ENCODE results near the gene SMAD3. TPM values are rescaled to one million over a fixed set of nuclear protein-coding genes. Genes with fewer than 3 reads are reported as not detected.

SMAD3 gene
- total and polyA plus RNA-seq, 10 of the 15 experiments (the other 5 are each of a cell fraction or from before 2014, with no cell fraction given), result 5.6 to 43.2 (median 16.0) TPM

DNA sequence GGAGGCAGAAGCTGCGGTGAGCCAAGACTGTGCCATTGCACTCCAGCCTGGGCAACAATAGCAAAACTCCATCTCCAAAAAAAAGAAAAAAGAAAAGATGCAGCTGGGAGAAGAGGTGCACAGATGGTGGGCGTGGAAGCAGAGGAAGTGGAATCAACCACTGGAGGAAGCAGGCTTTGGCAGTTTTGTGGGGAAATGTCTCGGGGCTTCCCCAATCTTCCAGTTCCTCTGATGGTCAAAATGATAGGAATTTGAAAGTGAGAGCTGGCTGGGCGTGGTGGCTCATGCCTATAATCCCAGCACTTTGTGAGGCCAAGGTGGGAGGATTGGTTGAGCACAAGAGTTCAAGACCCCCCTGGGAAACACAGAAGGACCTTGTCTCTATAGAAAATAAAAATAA is 48.1 kb upstream of the SMAD3 start (continued):
- TF ChIP-seq SPI1 (IDR thresholded peaks at IDR 0.05; ENCODE audit: borderline replicate concordance, insufficient read depth, low read depth, low read length) (peak; percentile 33; the same call in 1 of the 2 replicates), FOXM1 (IDR thresholded peaks at IDR 0.05; ENCODE audit: low read depth, low read length) (no peak), ASH2L (IDR thresholded peaks at IDR 0.05; ENCODE audit: borderline replicate concordance, low read depth) (no peak), SUZ12 (IDR thresholded peaks at IDR 0.05; ENCODE audit: unreplicated experiment) (no peak)

DNA sequence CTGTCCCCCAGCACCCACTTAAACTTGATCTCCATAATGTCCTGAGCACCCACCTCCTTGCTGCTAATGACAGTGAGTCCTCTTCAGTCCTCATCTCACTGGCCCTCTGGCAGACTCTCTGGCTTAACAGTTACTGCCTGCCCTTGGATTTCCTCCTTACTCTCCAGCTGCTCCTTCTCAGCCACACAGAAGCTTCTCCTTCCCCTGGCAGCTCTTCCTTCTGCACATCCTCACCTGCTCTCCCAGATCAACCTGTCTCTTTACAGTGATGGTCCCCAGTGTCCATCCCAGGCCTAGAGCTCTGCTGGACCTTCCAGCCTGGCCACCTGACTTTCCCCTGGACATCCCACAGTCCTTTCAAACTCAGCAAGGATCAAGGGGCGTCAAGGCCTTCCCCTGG is 47.4 kb upstream of the SMAD3 start:
- BruUV-seq (replicated peaks), result no TSS peak
- H3K9me3 ChIP-seq (replicated peaks; ENCODE audit: control insufficient read depth, insufficient read depth, low read length), result no peaks in the 10 kb centered on the region
- DNase-seq (ENCODE audit: low read depth, low spot score) (no peak), ATAC-seq (no peak), FAIRE-seq (no peak)
- no peaks in the 10 kb centered on the region for H3K27me3 ChIP-seq (replicated peaks in 1 of 2; ENCODE audit: control insufficient read depth in 2 of 2, insufficient read depth in 2 of 2, low read length in 1 of 2)
- intact Hi-C loops (cut with micrococcal nuclease; ENCODE audit: unreplicated experiment) (no loop called here), in situ Hi-C loops (cut with MboI) (no loop called here)
- no peaks in the 10 kb centered on the region for H4K20me1 ChIP-seq (ENCODE audit: control insufficient read depth, insufficient read depth)
- no peaks in the 10 kb centered on the region for H3K36me3 ChIP-seq (ENCODE audit: control insufficient read depth in 2 of 2, insufficient read depth in 2 of 2, low read length in 1 of 2)
- SMC1A ChIA-PET (ENCODE audit: uncharacterized antibody, unreplicated experiment), result interaction anchor here (1.2 to 2.3 kb wide), 2 partner anchors 8 to 63 kb away, joined by 3 to 7 read pairs; no protein-coding TSS in a partner anchor
- 0% methylated on average over 1 of the region's 1 CpG for WGBS (ENCODE audit: insufficient coverage, insufficient replicate concordance, low lambda C conversion rate, missing lambda C conversion rate)
- CTCF ChIA-PET, result interaction anchor here (1.4 kb wide), 1 partner anchor 25 kb away, joined by 4 read pairs; no protein-coding TSS in a partner anchor
- POLR2A ChIA-PET, result no interaction called here
- no peak overlapping the region for H3K4me3 ChIP-seq
- no peak overlapping the region for H3K27ac ChIP-seq (ENCODE audit: control insufficient read depth, insufficient read depth)
- H3K79me2 ChIP-seq (ENCODE audit: control insufficient read depth, insufficient read depth, low read length), result no peaks in the 10 kb centered on the region
- no peak overlapping the region for H3K4me2 ChIP-seq (ENCODE audit: control insufficient read depth, insufficient read depth)
- TF ChIP-seq MYC (IDR thresholded peaks at IDR 0.05; ENCODE audit: insufficient read depth, insufficient read length, insufficient replicate concordance, low read length, severe bottlenecking), result no peak
- H3K9ac ChIP-seq (ENCODE audit: control insufficient read depth, insufficient read depth, low read length), result no peak overlapping the region
- RAD21 ChIA-PET (ENCODE audit: unreplicated experiment), result interaction anchor here (0.8 to 2.4 kb wide), 3 partner anchors 13 to 24 kb away, joined by 4 to 6 read pairs (median 4); no protein-coding TSS in a partner anchor
- peaks cover 4% of the 10 kb centered on the region for H3K4me1 ChIP-seq (ENCODE audit: control insufficient read depth, insufficient read depth, low read length)
- H2AFZ ChIP-seq (ENCODE audit: control insufficient read depth, low read depth, low read length), result no peak overlapping the region
